ENCODE data around the gene ZRANB1. TPM values are rescaled to one million over a fixed set of nuclear protein-coding genes. Genes with fewer than 3 reads are reported as not detected.

Gene ZRANB1
- total RNA-seq, 2 donors from 2014 or later = 24.1 to 24.9 TPM

- no peak overlapping the region for H3K27ac ChIP-seq
- H3K27me3 ChIP-seq = no peaks in the 10 kb centered on the region
- H3K9me3 ChIP-seq = no peaks in the 10 kb centered on the region
- DNase-seq (ENCODE audit: low spot score) = no peak
- peaks cover 0 to 25% of the 10 kb centered on the region in 2 donors for H3K4me1 ChIP-seq
- no peaks in the 10 kb centered on the region for H3K36me3 ChIP-seq
- TF ChIP-seq, protein P1, sequence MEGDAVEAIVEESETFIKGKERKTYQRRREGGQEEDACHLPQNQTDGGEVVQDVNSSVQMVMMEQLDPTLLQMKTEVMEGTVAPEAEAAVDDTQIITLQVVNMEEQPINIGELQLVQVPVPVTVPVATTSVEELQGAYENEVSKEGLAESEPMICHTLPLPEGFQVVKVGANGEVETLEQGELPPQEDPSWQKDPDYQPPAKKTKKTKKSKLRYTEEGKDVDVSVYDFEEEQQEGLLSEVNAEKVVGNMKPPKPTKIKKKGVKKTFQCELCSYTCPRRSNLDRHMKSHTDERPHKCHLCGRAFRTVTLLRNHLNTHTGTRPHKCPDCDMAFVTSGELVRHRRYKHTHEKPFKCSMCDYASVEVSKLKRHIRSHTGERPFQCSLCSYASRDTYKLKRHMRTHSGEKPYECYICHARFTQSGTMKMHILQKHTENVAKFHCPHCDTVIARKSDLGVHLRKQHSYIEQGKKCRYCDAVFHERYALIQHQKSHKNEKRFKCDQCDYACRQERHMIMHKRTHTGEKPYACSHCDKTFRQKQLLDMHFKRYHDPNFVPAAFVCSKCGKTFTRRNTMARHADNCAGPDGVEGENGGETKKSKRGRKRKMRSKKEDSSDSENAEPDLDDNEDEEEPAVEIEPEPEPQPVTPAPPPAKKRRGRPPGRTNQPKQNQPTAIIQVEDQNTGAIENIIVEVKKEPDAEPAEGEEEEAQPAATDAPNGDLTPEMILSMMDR (IDR thresholded peaks at IDR 0.05) = no peak
- H3K4me3 ChIP-seq = no peak overlapping the region
Measured at GRCh38 chr10:124936813-124937212, 5.1 kb upstream of the ZRANB1 start.

- Histone ChIP-seq H3K9me3 (no peaks in the 10 kb centered on the region), H3K27ac (no peak overlapping the region), H3K4me3 (no peak overlapping the region), H3K27me3 (no peaks in the 10 kb centered on the region), H3K4me1 (peaks cover 0 to 41% of the 10 kb centered on the region in 2 donors), H3K36me3 (peaks cover 3% of the 10 kb centered on the region)
- TF ChIP-seq, protein P1 (IDR thresholded peaks at IDR 0.05) = no peak
- no peak for DNase-seq (ENCODE audit: low spot score)
Measured at GRCh38 chr10:124939290-124939689, 2.6 kb upstream of the ZRANB1 start.

GRCh38 chr10:124942317-124943169, 620 bp downstream of the ZRANB1 start:
- H3K4me1 ChIP-seq = peaks cover 0 to 72% of the 10 kb centered on the region in 2 donors
- H3K27me3 ChIP-seq = no peaks in the 10 kb centered on the region
- H3K36me3 ChIP-seq = peaks cover 3% of the 10 kb centered on the region
- H3K9me3 ChIP-seq = no peaks in the 10 kb centered on the region
- TF ChIP-seq, protein P1 (IDR thresholded peaks at IDR 0.05) = no peak
- H3K27ac ChIP-seq = peak overlapping the region; percentile 41 to 89
- no peak for DNase-seq (ENCODE audit: low spot score)
- peak overlapping the region; percentile 5 to 16 for H3K4me3 ChIP-seq

GRCh38 chr10:124943301-124944092, 1.6 kb downstream of the ZRANB1 start:
- Histone ChIP-seq H3K9me3 (no peaks in the 10 kb centered on the region), H3K36me3 (peaks cover 3% of the 10 kb centered on the region), H3K27ac (peak overlapping the region; percentile 41 to 89), H3K4me3 (peak overlapping the region; percentile 5 to 16), H3K27me3 (no peaks in the 10 kb centered on the region), H3K4me1 (peaks cover 0 to 77% of the 10 kb centered on the region in 2 donors)
- TF ChIP-seq, protein P1 (IDR thresholded peaks at IDR 0.05) = no peak
- no peak for DNase-seq (ENCODE audit: low spot score)

GRCh38 chr10:124944982-124945381, 3.1 kb downstream of the ZRANB1 start:
- H3K4me3 ChIP-seq = no peak overlapping the region

More at GRCh38 chr10:124944982-124945381, 3.1 kb downstream of the ZRANB1 start:
- TF ChIP-seq, protein P1 (IDR thresholded peaks at IDR 0.05) = no peak
- Histone ChIP-seq H3K27ac (peak overlapping the region; percentile 41 to 89), H3K27me3 (no peaks in the 10 kb centered on the region), H3K9me3 (no peaks in the 10 kb centered on the region), H3K36me3 (peaks cover 3% of the 10 kb centered on the region), H3K4me1 (peaks cover 0 to 71% of the 10 kb centered on the region in 2 donors)
- no peak for DNase-seq (ENCODE audit: low spot score)
